OCI-M2 (cell line): ENCODE measurements around the gene TSPAN3.

Source experiments
- DNase-seq: peaks from one replicate; lab custom pipeline; 2025; ENCODE audit not compliant: unreplicated experiment; lab: John Stamatoyannopoulos, UW

Gene TSPAN3

GRCh38 chr15:77025083-77025901 lies 45.6 kb downstream of the TSPAN3 start:
- no peak for DNase-seq

- no peak for DNase-seq
Measured at GRCh38 chr15:77024273-77025082, 46.4 kb downstream of the TSPAN3 start.

GRCh38 chr15:77023576-77024272 lies 47.2 kb downstream of the TSPAN3 start:
- DNase-seq = no peak

- no peak for DNase-seq
Measured at GRCh38 chr15:77022646-77023575, 48.0 kb downstream of the TSPAN3 start.

GRCh38 chr15:77021803-77022381 lies 49.0 kb downstream of the TSPAN3 start:
- no peak for DNase-seq

- DNase-seq = no peak
Measured at GRCh38 chr15:77021088-77021481, 49.8 kb downstream of the TSPAN3 start.

- DNase-seq = no peak
Measured at GRCh38 chr15:77020348-77021087, 50.4 kb downstream of the TSPAN3 start.

GRCh38 chr15:77019521-77020331 lies 51.2 kb downstream of the TSPAN3 start:
- no peak for DNase-seq

GRCh38 chr15:77018796-77019505 lies 52.0 kb downstream of the TSPAN3 start:
- DNase-seq = no peak

- no peak for DNase-seq
Measured at GRCh38 chr15:77017761-77018720, 52.9 kb downstream of the TSPAN3 start.

GRCh38 chr15:77017091-77017660 lies 53.7 kb downstream of the TSPAN3 start:
- DNase-seq = no peak

- no peak for DNase-seq
Measured at GRCh38 chr15:77016321-77016695, 54.6 kb downstream of the TSPAN3 start.

GRCh38 chr15:77015646-77016320 lies 55.1 kb downstream of the TSPAN3 start:
- no peak for DNase-seq

GRCh38 chr15:77014132-77015081 lies 56.5 kb downstream of the TSPAN3 start:
- no peak for DNase-seq

- DNase-seq = no peak
Measured at GRCh38 chr15:77013776-77014131, 57.2 kb downstream of the TSPAN3 start.
